Eye (tissue), 1 donor: Measurements from ENCODE around the gene RESP18.
A peak's percentile ranks its signal among the peaks of the same experiment; 100 is the strongest.

Experiments used
- DNase-seq: peaks from one replicate; pipeline ENCODE4 v3.0.0-alpha.2; 2015

Gene RESP18

DNA sequence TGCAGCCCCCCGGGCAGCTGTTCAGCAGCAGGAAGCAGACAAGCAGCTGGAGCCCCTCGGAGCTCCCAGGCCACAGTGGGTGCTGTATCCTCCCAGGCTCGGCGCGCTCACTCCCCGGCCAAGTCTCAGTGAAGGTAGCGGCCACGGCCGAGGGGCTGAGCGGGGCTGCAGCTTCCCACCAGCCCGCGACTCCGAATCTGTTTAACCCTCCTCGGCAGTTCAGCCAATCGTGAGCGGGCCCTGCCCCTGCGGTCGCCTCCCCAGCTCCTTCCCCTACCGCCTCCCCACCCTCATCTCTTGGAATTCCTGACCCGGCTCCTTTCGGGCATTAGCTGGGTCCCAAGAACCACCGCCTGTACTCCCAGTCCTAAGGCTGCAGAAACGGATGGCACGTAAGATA, at the start of gene RESP18:
TSS of gene RESP18 (minus strand) at position 203 of the 400 bp plus-strand sequence.
- no peak for DNase-seq

DNA sequence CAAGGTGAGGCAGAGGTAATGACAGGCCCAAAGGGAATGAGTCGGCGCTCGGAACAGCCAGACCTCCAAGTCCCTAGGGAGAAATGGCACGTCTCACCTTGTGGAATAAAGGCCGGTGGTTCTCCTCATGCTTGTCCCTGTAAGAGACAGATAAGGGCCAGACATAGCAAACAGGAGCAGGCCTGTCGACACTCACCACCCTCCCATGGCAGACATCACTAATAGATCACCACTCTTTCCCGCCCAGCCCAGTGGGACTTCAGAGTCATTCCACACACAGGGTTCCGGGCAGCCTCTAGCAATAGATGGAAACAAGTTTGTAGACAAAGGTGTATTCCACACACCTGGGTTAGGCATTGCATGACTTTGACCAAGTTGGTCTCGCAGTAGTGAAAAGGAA, 48.9 kb upstream of the RESP18 start:
- DNase-seq, result no peak

DNA sequence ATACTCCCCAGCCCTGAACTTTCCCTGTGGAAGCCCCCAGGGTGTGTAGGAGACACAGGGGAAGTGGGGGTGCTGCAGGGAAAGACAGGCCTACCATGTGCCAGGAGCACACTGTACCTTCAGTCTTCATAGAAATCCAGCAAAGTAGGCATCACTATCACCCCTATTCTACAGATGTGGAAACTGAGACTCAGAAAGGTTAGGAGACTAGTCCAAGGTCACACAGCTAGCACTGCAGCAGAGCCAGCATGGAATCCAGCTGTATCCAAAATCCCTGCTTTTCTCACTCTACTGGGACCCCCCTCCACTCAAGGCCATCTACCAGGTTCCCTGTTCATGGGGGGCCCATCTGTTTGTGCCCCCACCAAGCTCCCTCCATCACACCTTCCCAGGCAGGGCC, 48.4 kb upstream of the RESP18 start:
- no peak for DNase-seq

- DNase-seq, result no peak
Observed at GRCh38 chr2:219378163-219378851, 45.8 kb upstream of the RESP18 start.

- DNase-seq, result peak; percentile 12
Observed at GRCh38 chr2:219369447-219369861, 36.9 kb upstream of the RESP18 start.

DNA sequence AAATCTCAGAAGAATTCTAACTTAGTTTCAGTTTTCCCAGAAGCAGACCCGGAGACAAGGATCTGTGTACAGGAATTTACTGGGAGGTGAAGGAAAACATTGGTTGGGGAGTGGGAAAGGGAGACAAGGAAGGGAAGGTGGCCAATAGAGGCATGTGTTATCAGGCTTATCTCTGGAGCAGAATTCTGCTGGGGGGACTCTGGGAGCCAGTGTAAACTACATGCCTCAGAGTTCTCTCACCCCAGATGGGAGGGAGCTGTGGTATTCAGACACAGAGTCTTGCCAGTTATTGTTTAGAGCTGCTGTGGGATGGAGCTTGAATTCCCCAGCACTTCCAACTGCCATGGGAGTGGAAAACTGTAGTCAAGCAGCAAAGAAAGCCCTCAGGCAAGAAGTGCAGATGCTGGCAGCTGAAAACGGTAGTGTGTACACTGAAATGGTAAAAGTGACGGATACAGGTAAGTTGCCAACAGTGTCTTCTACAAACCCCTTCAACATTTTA, 36.2 kb upstream of the RESP18 start:
- peak; percentile 48 for DNase-seq

DNA sequence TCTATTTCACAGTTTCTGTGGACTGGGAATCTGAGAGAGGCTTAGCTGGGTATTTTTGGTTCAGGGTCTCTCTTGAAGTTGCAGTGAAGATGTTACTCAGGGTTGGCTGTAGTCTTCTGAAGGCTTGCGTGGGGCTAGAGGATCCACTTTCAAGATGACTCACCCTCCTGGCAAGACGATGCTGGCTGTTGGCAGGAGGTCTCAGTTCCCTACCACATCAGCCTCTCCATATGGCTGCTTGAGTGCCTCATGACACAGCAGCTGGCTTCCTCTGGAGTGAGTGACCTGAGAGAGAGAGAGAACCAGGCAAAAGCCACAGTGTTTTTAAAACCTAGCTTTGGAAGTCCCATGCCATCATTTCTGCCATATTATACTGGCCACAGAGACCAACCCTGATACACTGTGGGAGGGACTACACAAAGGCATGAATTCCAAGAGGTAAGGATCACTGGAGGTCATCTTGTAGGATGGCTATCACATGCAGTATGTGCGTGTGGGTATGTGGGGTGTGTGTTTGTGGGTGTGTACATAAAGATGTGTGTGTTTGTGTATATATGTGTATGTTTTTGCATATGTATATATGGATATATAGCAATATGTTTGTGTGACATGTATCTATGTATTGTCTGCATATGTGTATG, 30.1 kb upstream of the RESP18 start:
- no peak for DNase-seq

- no peak for DNase-seq
Observed at GRCh38 chr2:219362072-219362471, 29.5 kb upstream of the RESP18 start.

- DNase-seq, result peak; percentile 20
Observed at GRCh38 chr2:219358170-219359075, 25.9 kb upstream of the RESP18 start.

GRCh38 chr2:219356834-219357233, 24.3 kb upstream of the RESP18 start:
- DNase-seq, result no peak

- no peak for DNase-seq
Observed at GRCh38 chr2:219354582-219354981, 22.0 kb upstream of the RESP18 start.

DNA sequence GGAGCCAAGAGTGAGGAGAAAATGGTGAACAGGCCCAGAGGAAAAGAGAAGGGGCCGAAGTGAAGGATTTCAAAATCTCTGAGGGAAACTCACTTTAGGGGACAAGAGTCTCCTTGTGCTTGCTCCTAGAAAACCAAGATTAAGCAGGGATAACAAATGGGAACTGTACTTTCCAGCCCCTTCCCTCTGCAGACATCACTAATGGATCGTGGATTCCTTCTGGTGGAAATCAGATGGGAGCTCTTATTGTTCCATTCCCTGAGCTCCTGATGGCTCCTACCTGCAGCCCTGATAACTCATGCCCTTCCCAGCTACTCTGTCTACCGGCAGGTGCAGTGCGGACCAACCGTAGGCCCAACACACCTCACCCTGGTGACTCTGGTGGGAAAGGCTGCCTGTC, 20.6 kb upstream of the RESP18 start:
- no peak for DNase-seq

DNA sequence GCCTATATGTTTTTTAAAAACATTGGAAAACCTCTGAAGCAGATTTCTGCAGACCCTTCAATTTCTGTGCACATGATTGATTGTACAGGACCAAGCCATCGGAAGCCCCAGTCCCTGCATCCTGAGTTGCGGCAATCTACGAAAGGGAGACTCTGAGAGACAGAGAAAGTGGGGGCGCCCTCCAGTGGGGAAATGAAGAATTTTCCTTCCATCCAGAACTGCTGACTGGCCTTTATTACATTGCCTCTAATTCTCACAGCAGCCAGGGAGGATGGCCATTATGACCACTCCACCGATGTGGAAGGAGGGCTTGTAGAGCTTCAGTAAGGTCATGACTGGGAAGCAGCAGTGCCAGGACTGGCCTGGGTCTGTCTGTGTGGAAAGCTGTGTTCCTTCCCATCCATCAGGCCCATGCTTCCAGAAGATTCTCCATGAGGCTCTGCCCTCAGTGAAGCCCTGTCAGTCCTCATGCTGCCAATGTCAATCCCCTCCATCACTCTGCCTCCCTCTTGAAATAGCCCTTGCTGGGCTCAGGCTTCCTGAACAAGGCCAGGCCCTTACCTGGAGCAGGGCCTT, 20.0 kb upstream of the RESP18 start:
- peak; percentile 79 for DNase-seq

DNA sequence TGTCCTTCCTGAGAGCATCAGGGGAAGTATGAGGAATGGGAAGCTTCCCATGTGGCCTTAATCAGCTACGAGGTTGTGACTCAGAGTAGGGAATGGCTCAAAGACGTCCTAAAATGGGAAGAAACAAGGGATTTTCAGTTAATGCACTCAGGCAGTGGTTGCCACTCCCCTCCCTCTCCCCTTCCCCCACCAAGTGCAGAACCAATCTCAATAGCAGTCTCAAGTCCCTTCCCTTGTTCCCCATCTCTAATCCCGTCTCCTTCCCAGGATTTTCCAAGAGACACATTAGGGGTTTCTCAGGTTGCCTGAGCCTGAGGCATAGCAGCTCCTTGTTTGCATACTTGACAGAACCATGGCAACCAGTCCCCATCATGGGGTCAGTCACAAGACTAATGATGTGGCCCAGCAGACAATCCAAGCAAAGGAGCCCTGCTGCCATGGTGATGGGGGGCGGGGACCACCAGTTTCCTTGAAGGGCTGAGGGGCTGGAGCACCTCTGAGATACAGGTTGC, 18.2 kb upstream of the RESP18 start:
- peak; percentile 24 for DNase-seq

DNA sequence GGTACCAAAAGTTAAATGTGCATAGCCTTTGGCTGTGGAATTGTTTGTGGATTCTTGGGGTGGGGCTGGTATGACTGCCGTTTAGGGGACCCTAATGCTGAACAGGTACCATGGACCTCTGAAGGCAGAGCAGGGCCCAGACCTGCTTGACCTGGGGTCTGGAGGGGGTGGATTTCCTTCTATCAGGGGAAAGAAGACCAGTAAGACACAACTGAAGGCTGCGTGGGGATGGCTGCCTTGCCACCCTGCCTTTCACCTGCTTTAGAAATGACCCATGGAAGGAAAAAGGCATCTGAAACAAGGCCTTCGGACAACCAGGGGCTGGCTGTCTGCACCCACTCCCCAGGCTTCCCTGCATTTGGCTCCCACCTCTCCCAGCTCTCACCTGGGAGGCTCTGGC, 17.7 kb upstream of the RESP18 start:
- DNase-seq, result no peak

DNA sequence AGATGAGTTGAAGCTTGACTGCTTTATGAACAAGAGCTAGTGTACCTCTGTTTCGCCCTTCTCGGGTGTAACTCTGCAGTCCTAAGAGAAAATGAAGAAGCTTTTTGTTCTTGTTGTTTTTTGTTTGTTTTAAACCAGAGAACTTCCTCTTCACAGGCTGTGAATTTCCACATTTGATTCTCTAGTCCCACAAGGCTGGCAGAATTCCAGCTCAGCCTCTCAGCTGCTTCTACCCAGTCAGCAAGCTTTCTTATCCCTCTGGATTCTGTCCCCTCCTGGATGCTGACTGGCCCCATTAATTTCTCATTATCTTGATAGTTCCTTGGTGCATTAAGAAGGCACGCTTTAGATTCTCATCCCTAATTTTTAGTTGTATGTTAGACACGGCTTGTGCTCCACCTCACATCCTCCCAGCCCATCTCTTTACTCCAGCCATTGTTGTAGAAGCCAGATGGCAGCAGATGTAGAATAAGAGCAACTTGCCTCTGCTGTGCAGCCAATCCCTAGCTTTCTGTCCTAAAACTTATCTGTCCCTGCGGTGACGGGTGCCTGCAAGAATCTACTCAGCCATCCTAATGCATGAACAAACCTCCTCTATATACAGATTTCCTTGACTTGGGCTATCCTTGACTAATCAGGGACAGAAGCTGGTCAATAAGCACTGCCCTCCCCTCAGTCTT, 12.3 kb upstream of the RESP18 start:
- DNase-seq, result no peak

DNA sequence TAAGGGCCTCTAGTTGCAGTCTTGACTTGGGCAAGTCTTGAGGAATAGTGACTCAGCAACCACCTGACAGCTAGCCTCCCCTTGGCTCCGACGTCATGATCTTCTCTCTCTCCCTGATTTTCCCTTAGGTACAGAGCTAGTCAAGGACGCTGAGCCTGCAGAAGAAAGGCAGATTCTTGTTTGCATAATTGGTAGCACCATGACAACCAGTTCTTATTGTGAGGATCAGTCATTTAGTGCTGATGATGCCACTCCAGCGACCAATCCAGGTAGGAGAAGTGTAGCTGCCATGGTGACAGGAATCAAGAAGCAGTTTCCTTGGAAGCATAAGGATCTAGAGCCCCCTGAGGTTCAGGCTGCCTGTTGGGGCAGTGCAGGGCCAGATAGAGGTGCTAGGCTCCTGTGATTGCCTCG, 2.8 kb upstream of the RESP18 start:
- DNase-seq, result no peak

GRCh38 chr2:219334076-219334475, 1.5 kb upstream of the RESP18 start:
- DNase-seq, result no peak

DNA sequence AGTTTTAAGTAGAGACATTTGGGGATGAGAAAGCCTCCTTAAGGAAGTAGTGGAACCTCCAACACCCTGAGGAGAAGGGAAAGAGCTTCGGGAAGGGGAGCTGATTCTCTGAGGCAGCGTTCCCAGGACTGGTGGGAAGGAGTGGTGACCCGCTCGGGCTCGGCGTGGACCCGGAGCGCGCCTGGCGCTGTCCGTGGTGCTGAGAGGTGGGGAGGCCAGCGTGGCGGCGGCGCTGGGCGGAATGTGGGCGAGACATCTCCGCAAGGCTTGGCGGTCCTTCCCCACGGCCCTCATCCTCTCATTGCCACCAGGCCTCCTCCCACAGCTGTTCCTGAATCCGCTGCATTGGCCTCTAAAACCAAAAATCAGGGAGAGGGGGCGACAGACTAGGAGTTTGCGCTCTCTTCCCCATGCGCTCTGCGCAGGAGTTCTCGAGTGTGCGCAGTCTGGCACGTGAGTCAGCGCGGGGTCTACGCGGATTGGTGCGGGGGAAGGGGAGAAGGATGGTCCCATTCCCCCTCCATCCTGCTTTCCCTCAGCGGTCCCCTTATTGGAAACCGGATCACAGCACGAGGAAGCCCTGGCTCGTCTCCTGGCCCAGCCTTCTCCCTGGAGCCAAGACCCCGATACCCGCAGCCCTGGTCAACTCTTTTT, 857 bp downstream of the RESP18 start:
- peak; percentile 72 for DNase-seq

DNA sequence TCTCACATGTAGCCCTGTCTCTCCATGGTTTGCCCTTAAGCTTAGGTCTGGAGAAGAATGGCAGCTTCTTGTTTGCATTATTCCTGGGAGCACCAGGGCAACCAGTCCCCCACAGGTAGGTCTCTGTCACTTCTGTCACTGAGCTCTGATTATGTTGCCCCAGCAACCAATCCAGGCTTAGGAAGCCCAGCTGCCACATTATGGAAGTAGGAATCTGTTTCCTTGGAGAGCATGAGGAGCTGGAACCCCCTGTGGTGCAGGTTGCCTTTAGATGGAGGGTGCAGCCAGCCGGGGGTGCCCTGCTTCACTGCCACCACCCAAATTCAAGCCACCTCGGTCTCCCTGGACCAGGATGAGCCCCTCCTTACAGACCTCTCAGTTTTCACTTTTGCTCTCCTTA, 4.8 kb downstream of the RESP18 start:
- DNase-seq, result peak; percentile 15

- no peak for DNase-seq
Observed at GRCh38 chr2:219325657-219326315, 6.8 kb downstream of the RESP18 start.
